ENCODE data around the gene MT1F.

Gene MT1F

GRCh38 chr16:56625943-56626654, 31.7 kb upstream of the MT1F start:
- Histone ChIP-seq H3K27ac (ENCODE audit: low read depth in 2 of 2, low read length in 2 of 2) (peak overlapping the region; percentile 93 to 97), H3K27me3 (ENCODE audit: control insufficient read depth in 2 of 2, insufficient read depth in 2 of 2, low read length in 2 of 2) (no peaks in the 10 kb centered on the region), H3K4me1 (ENCODE audit: control insufficient read depth in 2 of 2, insufficient read depth in 2 of 2, low read length in 2 of 2) (peaks cover 2 to 21% of the 10 kb centered on the region in 2 donors), H3K4me3 (ENCODE audit: low read length in 2 of 2) (peak overlapping the region; percentile 81 to 95), H3K36me3 (ENCODE audit: control insufficient read depth in 2 of 2, insufficient read depth in 2 of 2, low read length in 2 of 2) (no peaks in the 10 kb centered on the region), H3K9ac (ENCODE audit: low read depth in 1 of 2, low read length in 2 of 2) (peak overlapping the region; percentile 92 to 97), H3K9me3 (ENCODE audit: control insufficient read depth in 2 of 2, low read length in 2 of 2) (no peaks in the 10 kb centered on the region)

GRCh38 chr16:56626685-56627084, 31.1 kb upstream of the MT1F start:
- no peaks in the 10 kb centered on the region for H3K9me3 ChIP-seq (ENCODE audit: control insufficient read depth in 2 of 2, low read length in 2 of 2)
- H3K4me3 ChIP-seq (ENCODE audit: low read length in 2 of 2), result peak overlapping the region; percentile 81 to 95
- H3K27ac ChIP-seq (ENCODE audit: low read depth in 2 of 2, low read length in 2 of 2), result peak overlapping the region; percentile 93 to 97
- peaks cover 2 to 21% of the 10 kb centered on the region in 2 donors for H3K4me1 ChIP-seq (ENCODE audit: control insufficient read depth in 2 of 2, insufficient read depth in 2 of 2, low read length in 2 of 2)
- peak overlapping the region; percentile 92 to 97 for H3K9ac ChIP-seq (ENCODE audit: low read depth in 1 of 2, low read length in 2 of 2)
- no peaks in the 10 kb centered on the region for H3K27me3 ChIP-seq (ENCODE audit: control insufficient read depth in 2 of 2, insufficient read depth in 2 of 2, low read length in 2 of 2)
- no peaks in the 10 kb centered on the region for H3K36me3 ChIP-seq (ENCODE audit: control insufficient read depth in 2 of 2, insufficient read depth in 2 of 2, low read length in 2 of 2)

- Histone ChIP-seq H3K27ac (ENCODE audit: low read depth in 2 of 2, low read length in 2 of 2) (no peak overlapping the region), H3K4me1 (ENCODE audit: control insufficient read depth in 2 of 2, insufficient read depth in 2 of 2, low read length in 2 of 2) (peaks cover 5 to 28% of the 10 kb centered on the region in 2 donors)
Observed at GRCh38 chr16:56628486-56629350, 29.0 kb upstream of the MT1F start.

GRCh38 chr16:56629531-56629930, 28.2 kb upstream of the MT1F start:
- H3K27me3 ChIP-seq (ENCODE audit: control insufficient read depth in 2 of 2, insufficient read depth in 2 of 2, low read length in 2 of 2), result peaks cover 7 to 9% of the 10 kb centered on the region in 2 donors
- no peaks in the 10 kb centered on the region for H3K9me3 ChIP-seq (ENCODE audit: control insufficient read depth in 2 of 2, low read length in 2 of 2)
- H3K27ac ChIP-seq (ENCODE audit: low read depth in 2 of 2, low read length in 2 of 2), result no peak overlapping the region
- peaks cover 5 to 28% of the 10 kb centered on the region in 2 donors for H3K4me1 ChIP-seq (ENCODE audit: control insufficient read depth in 2 of 2, insufficient read depth in 2 of 2, low read length in 2 of 2)
- H3K9ac ChIP-seq (ENCODE audit: low read depth in 1 of 2, low read length in 2 of 2), result no peak overlapping the region
- H3K36me3 ChIP-seq (ENCODE audit: control insufficient read depth in 2 of 2, insufficient read depth in 2 of 2, low read length in 2 of 2), result no peaks in the 10 kb centered on the region
- no peak overlapping the region for H3K4me3 ChIP-seq (ENCODE audit: low read length in 2 of 2)

More at GRCh38 chr16:56628486-56629350, 29.0 kb upstream of the MT1F start:
- H3K4me3 ChIP-seq (ENCODE audit: low read length in 2 of 2), result no peak overlapping the region
- H3K27me3 ChIP-seq (ENCODE audit: control insufficient read depth in 2 of 2, insufficient read depth in 2 of 2, low read length in 2 of 2), result peaks cover 7% of the 10 kb centered on the region in 2 donors
- H3K9ac ChIP-seq (ENCODE audit: low read depth in 1 of 2, low read length in 2 of 2), result no peak overlapping the region
- H3K9me3 ChIP-seq (ENCODE audit: control insufficient read depth in 2 of 2, low read length in 2 of 2), result no peaks in the 10 kb centered on the region
- H3K36me3 ChIP-seq (ENCODE audit: control insufficient read depth in 2 of 2, insufficient read depth in 2 of 2, low read length in 2 of 2), result no peaks in the 10 kb centered on the region

- Histone ChIP-seq H3K9ac (ENCODE audit: low read depth in 1 of 2, low read length in 2 of 2) (no peak overlapping the region), H3K27ac (ENCODE audit: low read depth in 2 of 2, low read length in 2 of 2) (no peak overlapping the region), H3K9me3 (ENCODE audit: control insufficient read depth in 2 of 2, low read length in 2 of 2) (no peaks in the 10 kb centered on the region), H3K4me3 (ENCODE audit: low read length in 2 of 2) (no peak overlapping the region), H3K27me3 (ENCODE audit: control insufficient read depth in 2 of 2, insufficient read depth in 2 of 2, low read length in 2 of 2) (peaks cover 11 to 15% of the 10 kb centered on the region in 2 donors), H3K4me1 (ENCODE audit: control insufficient read depth in 2 of 2, insufficient read depth in 2 of 2, low read length in 2 of 2) (peaks cover 5 to 24% of the 10 kb centered on the region in 2 donors), H3K36me3 (ENCODE audit: control insufficient read depth in 2 of 2, insufficient read depth in 2 of 2, low read length in 2 of 2) (no peaks in the 10 kb centered on the region)
Observed at GRCh38 chr16:56630134-56630533, 27.6 kb upstream of the MT1F start.

GRCh38 chr16:56631197-56631596, 26.6 kb upstream of the MT1F start:
- Histone ChIP-seq H3K4me1 (ENCODE audit: control insufficient read depth in 2 of 2, insufficient read depth in 2 of 2, low read length in 2 of 2) (peaks cover 5 to 16% of the 10 kb centered on the region in 2 donors), H3K9ac (ENCODE audit: low read depth in 1 of 2, low read length in 2 of 2) (no peak overlapping the region)

GRCh38 chr16:56631832-56632155, 26.0 kb upstream of the MT1F start:
- Histone ChIP-seq H3K4me1 (ENCODE audit: control insufficient read depth in 2 of 2, insufficient read depth in 2 of 2, low read length in 2 of 2) (peaks cover 3 to 11% of the 10 kb centered on the region in 2 donors), H3K9ac (ENCODE audit: low read depth in 1 of 2, low read length in 2 of 2) (peak overlapping the region; percentile 83 to 86), H3K27ac (ENCODE audit: low read depth in 2 of 2, low read length in 2 of 2) (peak overlapping the region; percentile 74 to 80), H3K36me3 (ENCODE audit: control insufficient read depth in 2 of 2, insufficient read depth in 2 of 2, low read length in 2 of 2) (no peaks in the 10 kb centered on the region), H3K9me3 (ENCODE audit: control insufficient read depth in 2 of 2, low read length in 2 of 2) (no peaks in the 10 kb centered on the region), H3K4me3 (ENCODE audit: low read length in 2 of 2) (peak overlapping the region; percentile 75 to 79), H3K27me3 (ENCODE audit: control insufficient read depth in 2 of 2, insufficient read depth in 2 of 2, low read length in 2 of 2) (peaks cover 14 to 26% of the 10 kb centered on the region in 2 donors)

More at GRCh38 chr16:56631197-56631596, 26.6 kb upstream of the MT1F start:
- no peaks in the 10 kb centered on the region for H3K36me3 ChIP-seq (ENCODE audit: control insufficient read depth in 2 of 2, insufficient read depth in 2 of 2, low read length in 2 of 2)
- no peaks in the 10 kb centered on the region for H3K9me3 ChIP-seq (ENCODE audit: control insufficient read depth in 2 of 2, low read length in 2 of 2)
- H3K4me3 ChIP-seq (ENCODE audit: low read length in 2 of 2), result no peak overlapping the region
- no peak overlapping the region for H3K27ac ChIP-seq (ENCODE audit: low read depth in 2 of 2, low read length in 2 of 2)
- H3K27me3 ChIP-seq (ENCODE audit: control insufficient read depth in 2 of 2, insufficient read depth in 2 of 2, low read length in 2 of 2), result peaks cover 14 to 25% of the 10 kb centered on the region in 2 donors

GRCh38 chr16:56632156-56632847, 25.5 kb upstream of the MT1F start, which contains the start of gene MT1M:
TSS of gene MT1M (plus strand) at chr16:56632659. CDS start at chr16:56632732, 73 bp downstream.
- H3K27ac ChIP-seq (ENCODE audit: low read depth in 2 of 2, low read length in 2 of 2), result peak within 1 kb of the TSS; percentile 74 to 80
- H3K9me3 ChIP-seq (ENCODE audit: control insufficient read depth in 2 of 2, low read length in 2 of 2), result no peaks in the 10 kb centered on the region
- H3K27me3 ChIP-seq (ENCODE audit: control insufficient read depth in 2 of 2, insufficient read depth in 2 of 2, low read length in 2 of 2), result peaks cover 18 to 28% of the 10 kb centered on the region in 2 donors
- peaks cover 3 to 7% of the 10 kb centered on the region in 2 donors for H3K4me1 ChIP-seq (ENCODE audit: control insufficient read depth in 2 of 2, insufficient read depth in 2 of 2, low read length in 2 of 2)
- H3K36me3 ChIP-seq (ENCODE audit: control insufficient read depth in 2 of 2, insufficient read depth in 2 of 2, low read length in 2 of 2), result no peaks in the 10 kb centered on the region
- peak within 1 kb of the TSS; percentile 75 to 79 for H3K4me3 ChIP-seq (ENCODE audit: low read length in 2 of 2)
- peak within 1 kb of the TSS; percentile 83 to 86 for H3K9ac ChIP-seq (ENCODE audit: low read depth in 1 of 2, low read length in 2 of 2)

- Histone ChIP-seq H3K9ac (ENCODE audit: low read depth in 1 of 2, low read length in 2 of 2) (peak overlapping the region; percentile 83 to 86), H3K4me3 (ENCODE audit: low read length in 2 of 2) (peak overlapping the region; percentile 75 to 79), H3K36me3 (ENCODE audit: control insufficient read depth in 2 of 2, insufficient read depth in 2 of 2, low read length in 2 of 2) (no peaks in the 10 kb centered on the region), H3K27me3 (ENCODE audit: control insufficient read depth in 2 of 2, insufficient read depth in 2 of 2, low read length in 2 of 2) (peaks cover 24 to 33% of the 10 kb centered on the region in 2 donors), H3K9me3 (ENCODE audit: control insufficient read depth in 2 of 2, low read length in 2 of 2) (no peaks in the 10 kb centered on the region), H3K27ac (ENCODE audit: low read depth in 2 of 2, low read length in 2 of 2) (peak overlapping the region; percentile 74 to 80), H3K4me1 (ENCODE audit: control insufficient read depth in 2 of 2, insufficient read depth in 2 of 2, low read length in 2 of 2) (peaks cover 5 to 9% of the 10 kb centered on the region in 2 donors)
Observed at GRCh38 chr16:56632848-56633365, 24.9 kb upstream of the MT1F start.
